ENCODE results near the gene PTPRF.

Gene PTPRF

DNA sequence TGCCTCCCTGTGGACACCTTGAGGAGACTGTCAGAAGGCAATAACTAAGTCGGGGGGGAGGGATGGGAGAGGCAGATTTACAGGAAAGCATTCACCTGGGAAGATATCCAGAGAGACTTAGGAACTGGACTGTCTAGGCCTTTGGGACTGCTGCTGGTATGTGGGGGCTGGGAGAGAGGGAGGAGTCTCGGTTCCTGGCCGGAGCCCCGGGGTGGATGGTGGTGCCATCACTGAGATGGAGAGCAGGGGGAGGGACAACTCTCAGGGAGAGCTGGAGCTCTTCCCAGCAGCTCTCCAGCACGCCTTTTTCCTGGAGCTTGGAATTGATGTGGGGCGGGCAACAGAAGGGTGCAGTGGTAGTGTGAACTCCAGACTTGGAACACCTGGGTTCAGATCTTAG lies 22.1 kb downstream of the PTPRF start:
- DNase-seq (ENCODE audit: low spot score), result no peak

GRCh38 chr1:43554444-43554992 lies 23.8 kb downstream of the PTPRF start:
- peak; percentile 62 for DNase-seq (ENCODE audit: low spot score)

- DNase-seq (ENCODE audit: low spot score), result no peak
Observed at GRCh38 chr1:43556782-43557181, 26.1 kb downstream of the PTPRF start.

GRCh38 chr1:43557744-43558245 lies 27.1 kb downstream of the PTPRF start:
- DNase-seq (ENCODE audit: low spot score), result no peak

DNA sequence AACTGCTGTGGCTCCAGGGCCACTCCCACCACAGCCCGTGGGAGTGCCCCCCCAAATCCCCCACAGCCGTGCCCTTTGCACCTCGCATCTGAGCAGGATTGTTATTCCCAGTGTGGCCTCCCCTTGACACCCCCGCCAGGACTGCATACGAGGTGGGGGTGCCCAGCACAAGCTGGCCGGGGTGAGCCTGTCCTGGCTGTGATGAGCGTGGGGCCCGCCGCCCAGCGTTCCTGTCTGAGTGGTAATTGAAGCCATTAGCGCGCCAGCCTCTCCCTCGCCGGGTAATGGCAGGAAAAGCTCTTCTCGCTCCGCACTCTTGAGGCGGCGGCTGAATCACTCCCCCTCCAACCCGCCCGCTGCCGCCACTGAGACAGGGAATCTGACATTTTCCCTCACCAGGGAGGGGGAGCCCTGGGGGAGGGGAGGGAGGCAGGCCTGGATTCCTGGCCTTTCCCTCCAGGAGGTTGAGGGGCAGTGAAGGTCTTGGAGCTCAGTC lies 27.7 kb downstream of the PTPRF start:
- no peak for DNase-seq (ENCODE audit: low spot score)

- no peak for DNase-seq (ENCODE audit: low spot score)
Observed at GRCh38 chr1:43559714-43560113, 29.0 kb downstream of the PTPRF start.

- DNase-seq (ENCODE audit: low spot score), result no peak
Observed at GRCh38 chr1:43560286-43560685, 29.6 kb downstream of the PTPRF start.

GRCh38 chr1:43563876-43564539 lies 33.3 kb downstream of the PTPRF start:
- DNase-seq (ENCODE audit: low spot score), result no peak

DNA sequence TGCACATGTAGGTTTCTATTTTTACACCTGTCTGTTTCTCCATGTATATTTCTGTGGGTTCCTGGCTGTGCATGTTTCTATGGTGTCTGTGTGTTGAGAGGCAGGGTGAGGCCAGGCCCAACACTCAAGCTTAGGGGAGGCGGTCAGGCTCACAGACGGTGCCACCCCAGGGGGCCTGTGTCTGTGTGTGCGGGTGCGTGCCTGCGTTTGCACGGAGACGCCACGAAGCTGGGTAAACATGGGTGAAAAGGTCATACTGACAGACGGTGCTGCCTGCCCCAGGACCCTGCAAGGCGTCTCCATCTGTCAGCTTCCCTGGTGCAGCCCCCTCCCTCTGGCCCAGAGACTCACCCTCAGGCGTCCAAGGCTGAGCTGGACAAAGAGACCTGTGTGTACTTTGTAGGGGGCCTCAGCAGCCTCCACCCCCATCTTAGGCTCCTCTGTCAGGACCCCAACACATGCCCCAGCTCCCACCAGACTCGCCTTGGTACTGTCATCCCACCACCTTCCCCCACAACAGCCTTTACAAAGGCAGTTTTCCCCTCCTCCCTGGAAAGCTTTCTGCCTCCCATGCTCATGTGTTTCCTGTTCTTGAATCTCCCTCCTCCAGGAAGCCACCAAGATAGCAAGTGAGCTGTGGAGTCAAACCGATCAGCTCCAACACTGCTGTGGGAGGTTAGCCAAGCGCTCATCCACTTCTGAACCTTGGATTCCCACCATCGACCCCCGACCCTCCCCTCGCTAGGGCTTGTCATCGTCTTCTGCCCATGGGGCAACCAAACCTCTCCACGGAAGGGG lies 34.1 kb downstream of the PTPRF start:
- DNase-seq (ENCODE audit: low spot score), result no peak

GRCh38 chr1:43565600-43566360 lies 35.1 kb downstream of the PTPRF start:
- no peak for DNase-seq (ENCODE audit: low spot score)

DNA sequence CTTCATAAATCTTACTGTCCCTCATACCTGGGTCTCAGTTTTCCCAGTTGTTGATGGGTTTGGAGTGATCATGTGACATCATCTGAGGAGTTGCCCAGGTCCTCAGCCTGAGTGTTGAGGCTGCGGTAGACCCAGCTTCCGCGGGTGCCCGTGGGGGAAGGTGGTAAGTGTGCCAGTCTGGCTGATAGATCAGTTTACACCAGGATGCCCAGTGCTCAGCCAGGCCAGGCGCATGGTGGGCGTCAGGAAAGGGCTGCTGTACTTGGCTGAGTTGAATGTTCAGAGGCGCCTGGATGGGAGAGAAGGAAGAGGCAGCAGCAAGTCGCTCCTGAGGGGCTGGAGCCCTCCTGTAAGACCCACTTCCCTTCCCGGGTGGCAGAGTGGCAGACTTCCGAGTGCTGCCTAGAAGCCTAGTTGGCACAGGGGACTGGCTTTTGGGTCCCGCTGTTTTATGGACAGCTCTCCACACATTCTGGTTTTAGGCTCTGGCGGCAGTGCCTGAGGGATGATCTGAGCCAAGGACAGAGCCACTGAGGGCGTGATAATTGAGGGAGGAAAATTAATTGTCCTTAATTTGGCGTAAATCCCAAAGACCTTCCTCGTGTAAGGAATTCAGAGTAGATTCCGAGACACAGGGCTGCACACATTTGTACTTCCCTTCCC lies 35.8 kb downstream of the PTPRF start:
- no peak for DNase-seq (ENCODE audit: low spot score)

DNA sequence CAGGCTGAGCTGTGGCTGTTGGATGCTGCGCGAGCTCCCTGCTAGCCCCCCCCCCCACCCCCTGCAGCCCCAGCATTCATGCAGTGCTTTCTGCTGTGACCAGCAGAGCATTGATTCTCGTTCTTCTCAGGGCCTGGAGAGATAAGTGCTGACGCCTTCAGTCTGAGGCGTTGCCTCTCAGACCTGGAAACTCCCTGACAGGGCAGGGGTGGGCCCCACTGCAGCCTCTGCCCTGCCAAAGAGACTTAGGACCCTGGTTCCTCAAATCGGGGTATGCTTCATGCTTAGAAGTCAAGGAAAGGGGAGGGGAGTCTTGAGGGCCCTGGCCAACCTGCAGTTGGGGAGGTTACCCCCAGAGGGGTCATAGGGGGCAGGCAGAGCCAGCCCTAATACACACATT lies 38.5 kb downstream of the PTPRF start:
- DNase-seq (ENCODE audit: low spot score), result no peak

DNA sequence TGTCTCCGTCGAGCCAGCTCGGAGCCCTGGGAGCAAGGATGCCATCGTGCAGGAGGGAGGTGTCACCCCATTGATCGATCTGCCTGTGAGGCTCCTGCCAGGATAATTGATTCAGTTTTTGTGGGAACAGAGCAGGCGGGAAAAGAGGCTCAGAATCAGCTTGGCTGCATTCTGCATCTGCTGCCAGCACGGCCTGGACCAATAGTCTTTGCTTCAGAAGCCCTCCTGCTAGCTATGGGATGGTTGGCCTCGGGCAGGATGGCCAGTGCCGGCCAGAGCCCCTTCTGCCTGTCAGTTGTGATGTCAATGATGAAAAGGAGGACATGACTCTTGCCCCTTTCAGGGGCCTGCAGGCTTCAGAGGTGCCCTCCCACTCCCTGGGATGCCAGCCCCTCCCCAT lies 39.6 kb downstream of the PTPRF start:
- no peak for DNase-seq (ENCODE audit: low spot score)

DNA sequence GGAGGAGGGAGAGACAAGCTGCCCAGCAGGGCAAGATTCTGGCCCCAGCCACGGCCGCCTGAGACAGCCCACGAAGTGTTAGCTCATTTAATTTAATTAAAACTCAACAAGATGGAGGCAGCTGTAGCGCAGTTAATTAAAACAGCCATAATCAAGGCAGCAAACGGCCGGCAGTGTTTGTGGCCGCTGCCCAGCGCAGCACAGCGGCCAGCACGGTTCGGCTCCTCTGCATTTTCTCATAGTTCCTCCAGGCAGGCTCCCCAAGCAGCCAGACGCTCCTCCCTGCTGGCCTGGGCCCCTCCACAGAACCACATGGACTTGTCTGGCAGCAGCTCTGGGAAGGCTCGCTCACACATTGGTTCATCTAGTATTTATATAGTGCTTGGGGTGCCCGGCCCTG lies 40.0 kb downstream of the PTPRF start:
- DNase-seq (ENCODE audit: low spot score), result no peak

- DNase-seq (ENCODE audit: low spot score), result no peak
Observed at GRCh38 chr1:43572084-43572483, 41.4 kb downstream of the PTPRF start.

- no peak for DNase-seq (ENCODE audit: low spot score)
Observed at GRCh38 chr1:43572538-43572937, 41.9 kb downstream of the PTPRF start.

DNA sequence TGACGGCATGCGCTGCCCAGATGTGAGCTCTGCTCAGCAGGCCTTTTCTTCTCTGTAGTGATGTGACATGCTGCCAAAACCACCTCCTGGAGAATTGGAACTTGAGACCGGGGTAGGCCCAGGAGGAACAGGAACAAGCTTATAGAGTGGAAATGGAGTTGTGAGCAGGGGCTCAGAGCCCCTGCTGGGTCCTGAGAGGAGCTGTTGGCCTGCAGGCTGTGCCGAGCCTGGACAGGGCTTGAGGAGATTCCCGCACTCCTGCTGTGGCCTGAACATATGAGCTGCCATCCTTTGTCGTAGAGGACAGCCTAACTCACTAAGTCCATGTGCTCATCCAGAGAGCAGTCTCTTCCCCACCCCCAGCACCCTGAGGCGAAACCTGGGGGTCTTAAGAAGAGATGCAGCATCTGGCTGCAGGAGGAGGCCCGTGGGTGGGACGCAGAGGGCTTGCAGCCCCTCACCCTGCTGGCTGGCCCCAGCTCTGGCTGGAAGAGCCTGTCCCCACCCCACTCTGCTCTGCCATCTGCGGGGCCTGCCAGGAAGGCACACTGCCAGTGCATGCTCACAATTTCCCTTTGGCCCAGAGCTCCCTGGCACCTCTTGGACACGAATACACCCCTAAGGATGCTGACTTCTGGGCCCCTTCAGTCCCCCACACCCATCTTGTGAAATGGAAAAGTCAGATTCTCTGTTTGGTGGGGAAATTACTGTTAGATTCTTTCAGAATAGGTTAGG lies 42.5 kb downstream of the PTPRF start:
- no peak for DNase-seq (ENCODE audit: low spot score)

- no peak for DNase-seq (ENCODE audit: low spot score)
Observed at GRCh38 chr1:43576521-43576920, 45.8 kb downstream of the PTPRF start.

DNA sequence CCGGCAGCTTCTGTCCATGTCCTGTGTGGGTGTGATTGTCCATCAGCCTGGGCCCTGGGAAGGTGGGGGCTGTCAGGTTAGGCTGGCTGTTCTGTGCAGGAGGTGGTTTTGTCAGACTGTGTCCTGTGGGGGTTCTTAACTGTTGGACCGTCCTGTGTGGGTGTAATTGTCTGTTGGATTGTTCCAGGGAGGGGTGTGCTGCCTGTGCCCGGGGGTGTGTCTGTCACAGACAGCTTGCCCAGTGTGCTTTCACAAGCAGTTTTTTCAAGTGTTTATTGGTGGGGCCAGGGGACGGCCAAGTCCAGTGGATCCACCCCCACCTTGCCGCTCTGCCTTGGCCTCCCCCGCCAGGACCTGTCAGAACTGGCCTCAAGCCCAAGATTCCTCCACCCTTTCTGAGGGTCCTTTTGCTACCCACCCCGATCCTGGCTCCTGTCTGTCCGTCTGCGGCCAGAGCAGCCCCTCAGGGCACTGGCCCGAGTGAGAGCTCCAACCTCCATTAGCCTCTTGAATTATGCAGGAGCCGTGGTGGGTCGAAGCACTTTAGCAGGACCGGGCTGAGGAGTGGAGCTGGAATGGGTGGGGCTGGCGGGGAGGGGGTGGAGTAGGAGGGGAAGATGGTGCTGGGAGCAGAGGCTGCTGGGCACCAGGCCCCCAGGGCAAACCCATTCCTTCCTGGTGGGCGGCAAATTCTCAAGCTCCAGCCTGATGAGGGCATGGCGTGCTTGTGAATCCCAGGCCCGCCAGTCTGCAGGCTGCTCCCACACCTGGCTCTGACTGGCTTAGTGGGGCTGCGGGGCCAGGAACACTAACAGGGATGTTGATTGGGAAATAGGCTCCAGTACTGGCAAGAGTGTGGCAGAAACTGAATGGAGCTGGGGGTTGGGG lies 47.2 kb downstream of the PTPRF start:
- DNase-seq (ENCODE audit: low spot score), result no peak

GRCh38 chr1:43580039-43580438 lies 49.4 kb downstream of the PTPRF start:
- no peak for DNase-seq (ENCODE audit: low spot score)

Measured in HuH-7.5 (cell line).